DMS79 treated with DMSO at 0.1 percent for 48 hours (cell line): ENCODE results near the gene PROK2.

Experiments
- DNase-seq: peaks from one replicate; lab custom pipeline; 2025; lab: John Stamatoyannopoulos, UW

Gene PROK2

GRCh38 chr3:71786551-71786950, 1.6 kb upstream of the PROK2 start:
- DNase-seq, result no peak

GRCh38 chr3:71786217-71786549, 1.2 kb upstream of the PROK2 start:
- DNase-seq, result no peak

- no peak for DNase-seq
These were observed 726 bp upstream of the PROK2 start for GRCh38 chr3:71785532-71786216.

- no peak for DNase-seq
These were observed 591 bp downstream of the PROK2 start for GRCh38 chr3:71784201-71784913.

GRCh38 chr3:71783152-71783551, 1.8 kb downstream of the PROK2 start:
- DNase-seq, result no peak

GRCh38 chr3:71780430-71780829, 4.5 kb downstream of the PROK2 start:
- no peak for DNase-seq

- no peak for DNase-seq
These were observed 5.1 kb downstream of the PROK2 start for GRCh38 chr3:71779674-71780377.

- no peak for DNase-seq
These were observed 6.6 kb downstream of the PROK2 start for GRCh38 chr3:71778353-71778752.

- no peak for DNase-seq
These were observed 8.4 kb downstream of the PROK2 start for GRCh38 chr3:71776538-71776937.

- DNase-seq, result no peak
These were observed 13.1 kb downstream of the PROK2 start for GRCh38 chr3:71771884-71772283.

- DNase-seq, result no peak
These were observed 13.8 kb downstream of the PROK2 start for GRCh38 chr3:71771126-71771525.

- no peak for DNase-seq
These were observed 21.5 kb downstream of the PROK2 start for GRCh38 chr3:71763426-71763825.

GRCh38 chr3:71760140-71760539, 24.8 kb downstream of the PROK2 start:
- no peak for DNase-seq

- no peak for DNase-seq
These were observed 25.5 kb downstream of the PROK2 start for GRCh38 chr3:71759401-71759800.

- DNase-seq, result no peak
These were observed 26.9 kb downstream of the PROK2 start for GRCh38 chr3:71758091-71758490.

- no peak for DNase-seq
These were observed 30.2 kb downstream of the PROK2 start for GRCh38 chr3:71754610-71755253.

GRCh38 chr3:71753701-71754609, 31.0 kb downstream of the PROK2 start, which contains the start of gene GPR27:
Gene GPR27 (plus strand): TSS chr3:71753855. CDS start chr3:71754050, 195 bp downstream.
- no peak for DNase-seq

- no peak for DNase-seq
These were observed 31.9 kb downstream of the PROK2 start for GRCh38 chr3:71752831-71753700.

- DNase-seq, result no peak
These were observed 33.3 kb downstream of the PROK2 start for GRCh38 chr3:71751602-71752001.

- DNase-seq, result no peak
These were observed 40.2 kb downstream of the PROK2 start for GRCh38 chr3:71744738-71745137.

GRCh38 chr3:71742621-71743020, 42.3 kb downstream of the PROK2 start:
- no peak for DNase-seq
